ENCODE data around the gene ECI2. TPM values are rescaled to one million over a fixed set of nuclear protein-coding genes. Genes with fewer than 3 reads are reported as not detected.

The ECI2 gene
- total and polyA plus RNA-seq, 3 donors from 2014 or later = 52.3 to 57.2 (median 53.3) TPM

- DNase-seq = peak; percentile 36
- no peak for TF ChIP-seq POLR2A (IDR thresholded peaks at IDR 0.05)
- no peak for TF ChIP-seq CTCF (IDR thresholded peaks at IDR 0.05)
- H3K4me3 ChIP-seq = peak overlapping the region; percentile 85 to 89
- peaks cover 12% of the 10 kb centered on the region for H3K4me1 ChIP-seq
- H3K27me3 ChIP-seq = no peaks in the 10 kb centered on the region
- H3K36me3 ChIP-seq (ENCODE audit: low read depth, missing control alignments) = no peaks in the 10 kb centered on the region
- WGBS, 2 donors = 13 to 18% methylated on average over 13 of the region's 13 CpGs
- peak overlapping the region in 1 of 2 donors; percentile 93 for H3K27ac ChIP-seq
- H3K9me3 ChIP-seq = no peaks in the 10 kb centered on the region
- intact Hi-C loops (cut with DNase I; ENCODE audit: low total_unique reads) = no loop called here
These were observed 1.2 kb downstream of the ECI2 start for GRCh38 chr6:4133941-4134838.

- H3K9me3 ChIP-seq = no peaks in the 10 kb centered on the region
- no peaks in the 10 kb centered on the region for H3K36me3 ChIP-seq (ENCODE audit: low read depth, missing control alignments)
- no peak overlapping the region for H3K4me3 ChIP-seq
- no peaks in the 10 kb centered on the region for H3K27me3 ChIP-seq
- no peak overlapping the region for H3K27ac ChIP-seq
- no peak for TF ChIP-seq CTCF (IDR thresholded peaks at IDR 0.05)
- no peak for TF ChIP-seq POLR2A (IDR thresholded peaks at IDR 0.05)
- peaks cover 8% of the 10 kb centered on the region for H3K4me1 ChIP-seq
- intact Hi-C loops (cut with DNase I; ENCODE audit: low total_unique reads) = no loop called here
- WGBS, 2 donors = 83 to 88% methylated on average over 5 of the region's 5 CpGs
- no peak for DNase-seq
These were observed 4.9 kb downstream of the ECI2 start for GRCh38 chr6:4130357-4130987.

- no peaks in the 10 kb centered on the region for H3K36me3 ChIP-seq (ENCODE audit: low read depth, missing control alignments)
- no peak overlapping the region for H3K27ac ChIP-seq
- H3K4me3 ChIP-seq = no peak overlapping the region
- intact Hi-C loops (cut with DNase I; ENCODE audit: low total_unique reads) = no loop called here
- H3K4me1 ChIP-seq = peaks cover 8% of the 10 kb centered on the region
- TF ChIP-seq CTCF (IDR thresholded peaks at IDR 0.05) (no peak), POLR2A (IDR thresholded peaks at IDR 0.05) (no peak)
- H3K27me3 ChIP-seq = no peaks in the 10 kb centered on the region
- H3K9me3 ChIP-seq = no peaks in the 10 kb centered on the region
- DNase-seq = no peak
These were observed 5.9 kb downstream of the ECI2 start for GRCh38 chr6:4129446-4129845.

- Histone ChIP-seq H3K4me1 (peaks cover 1% of the 10 kb centered on the region), H3K27ac (no peak overlapping the region), H3K27me3 (no peaks in the 10 kb centered on the region), H3K36me3 (ENCODE audit: low read depth, missing control alignments) (no peaks in the 10 kb centered on the region), H3K9me3 (no peaks in the 10 kb centered on the region), H3K4me3 (no peak overlapping the region)
- DNase-seq = no peak
- WGBS, 2 donors = 92 to 97% methylated on average over 6 of the region's 6 CpGs
- intact Hi-C loops (cut with DNase I; ENCODE audit: low total_unique reads) = no loop called here
- TF ChIP-seq POLR2A (IDR thresholded peaks at IDR 0.05) = no peak
- no peak for TF ChIP-seq CTCF (IDR thresholded peaks at IDR 0.05)
These were observed 6.6 kb downstream of the ECI2 start for GRCh38 chr6:4128748-4129147.
